KMS-11 (cell line): ENCODE data around the gene TANGO6.

Experiments
- H2AFZ ChIP-seq: fragments of 200-600 bp; sonication (generic); 2 replicates; pipeline ENCODE4 v1.6.1; 2016; ENCODE audit warnings: antibody characterized with exemption, mixed run types, low read depth
- H3K27ac ChIP-seq: fragments of 200-600 bp; sonication (generic); 2 replicates; pipeline ENCODE4 v1.6.1; 2016; ENCODE audit warnings: mild to moderate bottlenecking, mixed run types
- H3K27me3 ChIP-seq: fragments of 200-600 bp; sonication (generic); 2 replicates; pipeline ENCODE4 v1.6.1; 2017; ENCODE audit warnings: mild to moderate bottlenecking, low read depth, mixed run types, moderate library complexity; ENCODE audit not compliant: insufficient read depth
- H3K36me3 ChIP-seq: fragments of 200-600 bp; sonication (generic); 2 replicates; pipeline ENCODE4 v1.6.1; 2017; ENCODE audit warnings: mild to moderate bottlenecking, mixed run types; ENCODE audit not compliant: insufficient read depth
- H3K4me1 ChIP-seq: fragments of 200-600 bp; sonication (generic); 2 replicates; pipeline ENCODE4 v1.6.1; 2016; ENCODE audit warnings: mild to moderate bottlenecking, low read depth, mixed run types; ENCODE audit not compliant: poor library complexity, severe bottlenecking
- H3K4me2 ChIP-seq: fragments of 200-600 bp; sonication (generic); 2 replicates; pipeline ENCODE4 v1.7.0; 2016; ENCODE audit warnings: mild to moderate bottlenecking, mixed run types
- H3K4me3 ChIP-seq: fragments of 200-600 bp; sonication (generic); IDR thresholded peaks from 2 replicates; pipeline ENCODE4 v1.6.1; 2017; ENCODE audit warnings: low read depth, low read length, mixed read lengths; ENCODE audit not compliant: insufficient read depth
- H3K79me2 ChIP-seq: fragments of 200-600 bp; sonication (generic); 2 replicates; pipeline ENCODE4 v1.6.1; 2016; ENCODE audit warnings: low read depth, mixed run types; ENCODE audit not compliant: insufficient read depth
- H3K9ac ChIP-seq: fragments of 200-600 bp; sonication (generic); 2 replicates; pipeline ENCODE4 v1.6.1; 2016; ENCODE audit warnings: mild to moderate bottlenecking, mixed run types
- H4K20me1 ChIP-seq: fragments of 200-600 bp; sonication (generic); 2 replicates; pipeline ENCODE4 v1.6.1; 2016; ENCODE audit warnings: mild to moderate bottlenecking, mixed run types; ENCODE audit not compliant: insufficient read depth
- TF ChIP-seq, protein P1 (sequence below): fragments of 200-600 bp; sonication (generic); conservative IDR thresholded peaks from 2 replicates; pipeline ENCODE4 v1.6.1; 2017; ENCODE audit warnings: low read depth, mild to moderate bottlenecking, antibody characterized with exemption, low read length, moderate library complexity, mixed read lengths

Gene TANGO6

DNA sequence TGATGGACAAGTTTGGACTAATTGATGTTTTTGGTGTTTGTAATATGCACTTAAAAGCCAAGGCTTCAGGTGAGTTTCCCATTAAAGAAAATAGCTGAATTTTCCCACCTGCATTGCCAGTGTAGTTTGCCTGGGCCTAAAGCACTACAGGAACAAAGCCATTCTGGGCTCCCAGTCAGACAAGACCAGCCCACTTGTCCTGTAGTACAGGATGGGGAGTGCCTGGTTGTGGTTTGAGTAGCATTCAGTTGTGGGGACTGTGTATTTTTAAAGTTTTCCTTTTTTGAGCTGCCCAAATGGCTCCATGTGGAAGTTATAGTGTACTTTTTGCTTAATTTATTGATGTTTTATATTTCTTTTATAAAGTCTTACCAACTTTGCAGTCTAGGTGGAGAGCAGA is 91.7 kb downstream of the TANGO6 start:
- Histone ChIP-seq H3K27me3 (no peaks in the 10 kb centered on the region), H3K79me2 (no peaks in the 10 kb centered on the region), H3K27ac (no peak overlapping the region), H3K36me3 (no peaks in the 10 kb centered on the region), H3K4me1 (no peaks in the 10 kb centered on the region), H3K9ac (no peak overlapping the region), H3K4me3 (no peak overlapping the region), H2AFZ (no peak overlapping the region), H3K4me2 (no peak overlapping the region), H4K20me1 (no peaks in the 10 kb centered on the region)
- TF ChIP-seq, protein P1, sequence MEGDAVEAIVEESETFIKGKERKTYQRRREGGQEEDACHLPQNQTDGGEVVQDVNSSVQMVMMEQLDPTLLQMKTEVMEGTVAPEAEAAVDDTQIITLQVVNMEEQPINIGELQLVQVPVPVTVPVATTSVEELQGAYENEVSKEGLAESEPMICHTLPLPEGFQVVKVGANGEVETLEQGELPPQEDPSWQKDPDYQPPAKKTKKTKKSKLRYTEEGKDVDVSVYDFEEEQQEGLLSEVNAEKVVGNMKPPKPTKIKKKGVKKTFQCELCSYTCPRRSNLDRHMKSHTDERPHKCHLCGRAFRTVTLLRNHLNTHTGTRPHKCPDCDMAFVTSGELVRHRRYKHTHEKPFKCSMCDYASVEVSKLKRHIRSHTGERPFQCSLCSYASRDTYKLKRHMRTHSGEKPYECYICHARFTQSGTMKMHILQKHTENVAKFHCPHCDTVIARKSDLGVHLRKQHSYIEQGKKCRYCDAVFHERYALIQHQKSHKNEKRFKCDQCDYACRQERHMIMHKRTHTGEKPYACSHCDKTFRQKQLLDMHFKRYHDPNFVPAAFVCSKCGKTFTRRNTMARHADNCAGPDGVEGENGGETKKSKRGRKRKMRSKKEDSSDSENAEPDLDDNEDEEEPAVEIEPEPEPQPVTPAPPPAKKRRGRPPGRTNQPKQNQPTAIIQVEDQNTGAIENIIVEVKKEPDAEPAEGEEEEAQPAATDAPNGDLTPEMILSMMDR, result no peak

DNA sequence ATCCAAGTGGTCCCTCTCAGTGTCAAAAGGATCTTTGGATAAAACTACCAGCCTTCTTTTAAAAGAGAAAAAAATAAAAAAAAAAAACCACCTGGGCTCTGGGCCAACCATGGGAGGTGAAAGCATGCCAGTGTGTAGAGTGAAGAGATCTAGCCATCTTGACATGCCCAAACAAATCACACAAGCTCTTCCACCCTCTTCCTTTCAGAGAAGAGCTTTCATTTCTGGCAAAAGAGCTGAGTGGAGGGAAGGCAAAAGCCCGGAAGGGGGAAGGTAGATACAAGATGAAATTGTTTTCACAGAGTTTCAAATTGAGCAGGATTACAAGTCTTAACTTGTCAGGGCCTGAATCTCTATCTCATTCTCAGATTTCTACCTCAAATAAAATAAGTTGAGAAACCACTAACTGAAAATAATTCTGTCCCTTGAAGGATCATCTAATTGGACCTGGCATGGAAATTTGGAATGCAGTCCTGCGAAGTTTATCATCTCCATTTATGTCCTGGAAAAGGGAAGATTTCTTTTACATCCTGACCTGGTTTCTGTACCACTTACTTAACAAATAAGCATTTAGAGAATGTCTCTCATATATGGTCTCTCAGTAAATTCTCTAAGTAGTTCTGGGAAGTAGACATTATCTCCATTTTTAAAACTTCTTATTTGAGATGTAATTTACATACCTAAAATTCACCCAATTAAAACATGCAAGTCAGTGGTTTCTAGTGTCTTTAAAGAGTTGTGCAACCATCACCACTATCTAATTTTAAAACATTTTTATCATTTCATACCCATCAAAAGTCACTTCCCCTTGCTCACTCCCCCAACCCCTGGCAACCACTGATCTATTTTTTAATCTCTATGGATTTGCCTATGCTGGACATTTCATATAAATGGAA is 93.7 kb downstream of the TANGO6 start:
- H3K4me2 ChIP-seq, result no peak overlapping the region
- H3K27me3 ChIP-seq, result no peaks in the 10 kb centered on the region
- H3K4me3 ChIP-seq, result no peak overlapping the region
- no peaks in the 10 kb centered on the region for H3K36me3 ChIP-seq
- no peak overlapping the region for H2AFZ ChIP-seq
- H3K9ac ChIP-seq, result no peak overlapping the region
- H3K4me1 ChIP-seq, result no peaks in the 10 kb centered on the region
- TF ChIP-seq, protein P1, result no peak
- H3K27ac ChIP-seq, result no peak overlapping the region
- no peaks in the 10 kb centered on the region for H4K20me1 ChIP-seq
- H3K79me2 ChIP-seq, result no peaks in the 10 kb centered on the region

DNA sequence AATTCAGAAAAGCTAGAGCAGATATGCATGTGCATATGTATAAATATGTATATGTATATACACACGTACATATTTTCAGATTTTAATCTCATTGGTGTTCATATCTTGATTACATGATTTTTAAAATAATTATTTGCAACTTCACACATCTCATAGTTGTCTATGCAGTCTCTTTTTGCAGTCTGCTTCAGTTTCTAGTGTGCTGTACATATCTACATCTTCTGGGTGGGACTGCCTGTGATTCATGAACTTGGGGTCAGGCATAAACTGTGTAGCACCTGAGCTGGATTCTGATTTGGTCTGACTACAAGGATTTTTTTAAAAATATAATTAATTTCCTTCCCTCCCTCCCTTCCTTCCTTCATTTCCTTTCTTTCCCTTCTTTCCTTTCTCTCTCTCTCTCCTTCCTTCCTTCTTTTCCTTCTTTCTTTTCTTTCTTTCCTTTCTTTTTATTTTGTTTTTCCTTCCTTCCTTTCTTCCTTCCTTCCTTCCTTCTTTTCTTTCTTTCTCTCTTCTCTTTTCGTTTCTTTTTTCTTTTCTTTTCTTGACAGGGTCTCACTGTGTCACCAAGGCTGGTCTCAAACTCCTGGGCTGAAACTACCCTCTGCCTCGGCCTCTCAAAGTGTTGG is 96.5 kb downstream of the TANGO6 start:
- Histone ChIP-seq H3K27me3 (no peaks in the 10 kb centered on the region), H2AFZ (no peak overlapping the region), H3K4me1 (no peaks in the 10 kb centered on the region), H4K20me1 (no peaks in the 10 kb centered on the region), H3K9ac (no peak overlapping the region), H3K4me2 (no peak overlapping the region), H3K36me3 (no peaks in the 10 kb centered on the region), H3K27ac (no peak overlapping the region), H3K4me3 (no peak overlapping the region), H3K79me2 (no peaks in the 10 kb centered on the region)
- TF ChIP-seq, protein P1, result no peak

DNA sequence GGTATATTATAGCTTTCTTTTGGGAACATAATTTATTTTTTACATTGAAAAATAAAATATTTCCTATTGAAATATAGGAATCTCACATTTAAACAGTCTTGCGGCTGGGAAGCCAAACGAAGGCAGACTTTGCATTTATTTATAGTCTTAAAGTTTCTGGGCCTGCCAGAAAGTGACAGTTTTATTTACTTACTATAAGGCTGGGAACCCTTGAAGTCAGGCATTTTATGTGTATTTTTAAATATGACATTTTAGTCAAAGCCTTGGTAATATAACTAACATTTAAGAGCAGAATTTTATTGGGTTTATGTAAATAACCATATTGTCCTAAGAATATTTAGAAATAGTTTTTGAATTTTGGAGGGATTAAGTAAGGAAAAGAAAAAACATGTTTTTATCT is 97.5 kb downstream of the TANGO6 start:
- Histone ChIP-seq H3K4me1 (no peaks in the 10 kb centered on the region), H3K36me3 (no peaks in the 10 kb centered on the region), H3K79me2 (no peaks in the 10 kb centered on the region), H3K27ac (no peak overlapping the region), H3K4me3 (no peak overlapping the region), H2AFZ (no peak overlapping the region), H4K20me1 (no peaks in the 10 kb centered on the region), H3K4me2 (no peak overlapping the region), H3K27me3 (no peaks in the 10 kb centered on the region), H3K9ac (no peak overlapping the region)
- TF ChIP-seq, protein P1, result no peak
